ENCODE data around the gene PCSK9.

- no peak for TF ChIP-seq REST (IDR thresholded peaks at IDR 0.05; ENCODE audit: low read depth)
- no peak for TF ChIP-seq EGR1 (IDR thresholded peaks at IDR 0.05)
- TF ChIP-seq NFIC (IDR thresholded peaks at IDR 0.05), result no peak
- TF ChIP-seq YY1 (IDR thresholded peaks at IDR 0.05; ENCODE audit: low read depth), result no peak
- no peak for TF ChIP-seq TCF12 (IDR thresholded peaks at IDR 0.05; ENCODE audit: low read depth)
- no peak for TF ChIP-seq TEAD4 (IDR thresholded peaks at IDR 0.05)
- TF ChIP-seq CEBPB (IDR thresholded peaks at IDR 0.05), result no peak
- no peak for TF ChIP-seq CREB1 (IDR thresholded peaks at IDR 0.05; ENCODE audit: low read depth)
- no peak for TF ChIP-seq ZBTB7A (IDR thresholded peaks at IDR 0.05; ENCODE audit: low read depth)
- no peak for TF ChIP-seq EP300 (IDR thresholded peaks at IDR 0.05; ENCODE audit: borderline replicate concordance)
- no peak for TF ChIP-seq USF1 (IDR thresholded peaks at IDR 0.05)
- TF ChIP-seq TAF1 (IDR thresholded peaks at IDR 0.05; ENCODE audit: low read depth), result no peak
- TF ChIP-seq FOXM1 (IDR thresholded peaks at IDR 0.05; ENCODE audit: borderline replicate concordance, low read depth), result no peak
- no peak for TF ChIP-seq RAD21 (IDR thresholded peaks at IDR 0.05; ENCODE audit: low read depth)
These were observed 1.4 kb upstream of the PCSK9 start for GRCh38 chr1:55037733-55038551.
